HG02678 (cell line): ENCODE data around the gene PPP1R1C.

Experiments
- ATAC-seq: cut with Tn5 transposase; IDR thresholded peaks from one replicate; pipeline ENCODE4 v1.9.1; 2021; ENCODE audit warnings: mild to moderate bottlenecking, moderate library complexity; ENCODE audit not compliant: unreplicated experiment

PPP1R1C gene

GRCh38 chr2:181971032-181971431, 14.6 kb upstream of the PPP1R1C start:
- no peak for ATAC-seq

DNA sequence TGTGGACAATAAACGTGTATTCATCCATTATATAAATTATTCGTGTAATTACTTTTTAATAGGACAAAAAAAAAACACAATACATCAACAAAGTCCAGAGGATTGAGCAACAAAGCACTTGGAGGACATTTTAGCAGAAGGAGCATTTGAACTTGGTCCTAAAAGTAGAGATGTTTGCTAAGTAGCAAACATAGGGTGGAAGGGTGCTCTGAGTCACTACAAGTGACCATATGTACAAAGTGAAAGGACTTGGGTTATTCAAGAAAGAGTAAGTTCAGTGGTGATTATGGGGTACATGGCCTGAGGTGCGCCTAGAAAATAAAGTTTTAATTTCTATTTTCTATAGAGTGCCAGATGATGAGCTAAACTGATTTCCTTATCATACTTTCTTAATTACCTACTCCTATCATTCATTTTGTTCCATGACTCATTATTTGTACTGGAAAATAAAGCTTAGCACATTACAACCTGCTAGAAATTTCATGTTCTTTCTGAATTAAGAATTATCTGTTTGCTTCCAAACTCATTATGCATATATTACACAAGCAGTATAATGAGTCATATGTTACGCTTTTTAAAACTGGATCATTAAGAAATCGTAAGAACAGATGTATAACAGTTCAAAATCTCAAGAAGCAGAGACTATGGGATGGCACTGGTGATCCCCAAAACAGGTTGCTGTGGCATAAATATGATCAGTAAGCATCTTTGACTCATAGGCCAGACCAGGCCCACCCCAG, 13.1 kb upstream of the PPP1R1C start:
- ATAC-seq, result no peak

DNA sequence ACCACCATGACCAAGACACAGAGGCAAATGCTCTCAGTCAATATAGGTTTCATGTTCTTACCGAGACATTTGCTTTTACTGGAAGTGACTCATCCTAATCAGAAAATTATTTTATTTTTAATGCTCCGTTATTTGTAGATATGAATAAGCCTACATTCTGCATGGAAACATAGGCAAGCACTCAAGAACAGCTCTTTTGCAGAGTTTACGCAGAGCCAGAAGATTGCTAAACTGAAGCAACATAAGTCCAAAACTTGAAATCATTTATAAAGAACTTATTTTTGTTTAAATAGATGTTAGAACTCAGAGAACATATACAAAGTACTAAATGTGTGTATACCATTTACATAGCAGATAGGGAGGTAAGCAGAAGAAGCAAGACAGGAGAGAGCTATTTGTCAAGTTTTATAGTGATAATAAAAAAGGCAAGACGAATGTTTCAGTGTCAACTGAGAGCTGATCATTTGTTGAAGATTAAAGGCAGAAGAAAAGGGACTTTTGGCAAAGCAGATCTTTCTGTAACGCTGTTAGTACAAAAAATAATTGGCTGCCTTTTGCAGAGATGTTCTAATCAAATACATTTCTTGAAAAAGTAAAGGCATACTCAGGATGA, 12.4 kb upstream of the PPP1R1C start:
- ATAC-seq, result no peak

DNA sequence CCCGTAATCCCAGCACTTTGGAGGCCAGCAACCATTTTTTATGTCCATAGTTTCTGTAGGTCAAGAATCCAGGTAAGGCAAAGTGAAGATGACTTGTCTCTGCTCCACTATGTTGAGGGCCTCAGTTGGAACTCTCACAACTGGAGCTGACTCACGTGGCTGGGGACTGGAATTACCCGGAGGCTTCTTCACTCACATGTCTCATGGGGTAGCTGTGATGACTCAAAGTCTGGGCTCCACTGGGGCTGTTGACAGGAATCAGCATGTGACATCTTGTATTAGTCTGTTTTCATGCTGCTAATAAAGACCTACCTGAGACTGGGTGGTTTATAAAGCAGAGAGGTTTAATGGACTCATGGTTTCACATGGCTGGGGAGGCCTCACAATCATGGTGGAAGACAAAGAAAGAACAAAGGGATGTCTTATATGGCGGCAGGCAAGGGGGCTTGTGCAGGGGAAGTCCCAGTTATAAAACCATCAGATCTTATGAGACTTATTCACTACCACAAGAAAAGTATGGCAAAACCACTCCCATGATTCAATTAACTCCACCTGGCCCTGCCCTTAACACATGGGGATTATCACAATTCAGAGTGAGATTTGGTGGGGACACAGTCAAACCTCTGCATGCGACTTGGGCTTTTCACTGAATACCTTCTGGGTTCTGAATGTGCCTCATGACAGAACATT, 7.8 kb upstream of the PPP1R1C start:
- no peak for ATAC-seq

GRCh38 chr2:181978351-181979150, 7.1 kb upstream of the PPP1R1C start:
- no peak for ATAC-seq

DNA sequence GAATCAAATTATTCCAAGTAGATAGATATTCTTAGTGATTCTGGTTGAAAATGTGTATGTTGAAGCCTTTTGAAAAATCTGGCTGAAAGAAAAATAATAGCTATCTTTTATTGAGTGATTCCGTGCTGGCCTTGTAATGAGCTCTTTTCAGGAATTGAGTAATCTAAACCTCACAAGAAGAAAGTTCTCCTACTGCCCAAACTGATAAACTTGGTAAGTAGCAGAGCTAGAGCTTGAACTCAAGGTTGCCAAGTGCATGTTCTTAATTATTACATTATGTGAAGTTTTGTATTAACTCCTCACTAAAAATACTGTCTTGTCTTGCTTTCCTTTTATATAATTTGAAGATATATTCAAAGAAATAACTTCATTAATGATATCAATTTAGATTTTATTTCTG, 1.6 kb upstream of the PPP1R1C start:
- ATAC-seq, result no peak

- no peak for ATAC-seq
Observed at GRCh38 chr2:181984814-181985631, 630 bp upstream of the PPP1R1C start.

- no peak for ATAC-seq
Observed at GRCh38 chr2:181988154-181988924, 2.7 kb downstream of the PPP1R1C start.

- no peak for ATAC-seq
Observed at GRCh38 chr2:181989099-181989498, 3.4 kb downstream of the PPP1R1C start.

- peak; percentile 94 for ATAC-seq
Observed at GRCh38 chr2:181991171-181991885, 5.7 kb downstream of the PPP1R1C start.

GRCh38 chr2:181992776-181993175, 7.1 kb downstream of the PPP1R1C start:
- peak; percentile 70 for ATAC-seq

DNA sequence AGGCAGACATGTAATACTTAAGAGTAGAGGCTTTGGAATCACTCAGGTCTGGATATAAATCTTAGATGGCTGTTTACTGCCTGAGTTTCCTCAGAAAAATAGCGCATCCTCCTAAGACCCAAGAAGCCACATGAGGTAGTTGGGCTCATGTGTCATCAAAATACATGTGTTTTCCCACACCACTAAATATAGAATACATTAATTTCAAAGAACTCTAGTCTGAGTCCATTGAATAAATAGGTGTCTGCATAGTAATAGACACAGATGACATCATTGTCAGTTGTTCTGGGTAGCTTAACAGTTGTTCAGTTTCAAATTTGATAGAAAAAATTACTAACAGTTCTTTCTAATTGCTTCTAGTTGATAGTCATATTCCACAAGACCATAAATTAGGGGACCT, 9.6 kb downstream of the PPP1R1C start:
- ATAC-seq, result no peak

DNA sequence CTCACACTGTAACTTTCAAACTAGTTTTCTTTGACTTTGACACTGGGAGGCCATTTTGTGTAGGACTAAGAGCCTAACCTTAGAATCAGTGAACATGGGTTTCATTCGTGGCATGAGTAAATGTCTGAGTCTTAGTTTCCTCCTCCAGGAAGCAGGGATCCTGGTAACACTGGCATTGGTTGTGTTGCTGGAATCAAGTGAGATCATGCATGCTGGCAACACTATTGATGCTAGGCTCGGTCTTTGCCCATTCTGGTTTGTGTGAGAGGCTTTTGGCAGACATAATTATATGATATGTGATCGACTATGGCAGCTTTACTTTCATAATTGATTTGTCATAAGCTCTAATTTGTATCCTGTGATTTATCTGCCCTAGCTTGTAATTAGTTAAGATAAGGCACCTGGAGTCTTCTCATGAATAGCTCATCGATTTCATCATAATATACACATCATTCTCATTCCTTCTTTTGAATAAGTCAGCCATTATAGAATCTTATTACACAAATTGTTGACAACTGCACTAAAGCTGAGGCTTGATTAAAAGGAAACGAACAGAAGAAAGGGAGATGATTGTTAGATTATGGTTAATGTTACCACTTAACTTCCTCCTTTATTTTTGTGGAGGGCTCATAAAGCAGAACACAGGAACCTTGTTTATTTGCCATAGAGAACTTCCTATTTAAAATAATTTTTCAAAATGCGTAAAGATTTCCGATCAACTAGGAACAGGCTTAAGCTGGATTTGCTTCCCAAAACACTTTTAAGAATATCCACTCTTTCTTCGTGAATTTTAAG, 12.6 kb downstream of the PPP1R1C start:
- no peak for ATAC-seq

- ATAC-seq, result no peak
Observed at GRCh38 chr2:181998891-181999654, 13.4 kb downstream of the PPP1R1C start.

DNA sequence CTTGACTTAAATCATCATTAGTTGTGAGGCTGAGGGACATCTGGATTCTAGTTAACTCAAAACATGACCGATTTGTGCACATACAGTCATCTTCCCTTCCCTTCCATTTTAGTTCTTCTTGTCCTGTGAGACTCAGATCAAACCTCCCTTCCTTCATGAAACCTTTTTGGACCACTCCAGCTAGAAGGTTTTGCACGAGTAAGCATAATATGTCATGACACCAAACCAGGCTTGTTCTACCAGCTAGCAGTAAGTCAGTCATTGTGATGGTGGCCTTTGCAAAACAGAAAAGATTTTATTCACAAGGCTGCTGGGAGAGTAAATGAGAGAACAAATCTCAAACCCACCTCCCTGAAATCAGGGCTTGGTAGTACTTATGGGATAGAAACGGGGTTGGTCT, 14.3 kb downstream of the PPP1R1C start:
- no peak for ATAC-seq

DNA sequence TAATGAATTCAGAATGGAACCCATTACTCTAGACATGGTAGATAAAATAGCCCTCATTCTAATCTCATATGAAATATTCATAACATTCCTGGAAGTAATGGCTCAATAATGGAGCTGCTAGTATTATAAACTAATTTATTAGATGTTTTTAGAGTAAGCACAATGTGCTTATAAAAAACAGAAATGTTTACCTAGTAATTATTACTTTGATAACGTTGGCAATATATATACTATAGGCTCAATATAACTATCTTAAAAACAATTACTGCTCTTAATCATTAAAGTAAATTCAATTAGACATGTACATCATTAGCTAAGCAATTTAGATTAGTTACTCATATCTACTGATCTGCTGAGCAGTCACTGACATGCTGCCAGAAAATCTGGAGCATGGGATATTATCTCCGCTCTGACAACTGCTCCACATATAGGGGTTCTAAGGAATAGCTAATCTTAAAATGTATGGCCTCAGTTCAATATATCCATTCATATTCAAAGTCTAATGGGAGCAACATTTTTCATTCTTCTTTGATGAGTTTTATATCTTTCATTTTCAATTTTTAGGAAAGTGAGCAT, 19.4 kb downstream of the PPP1R1C start:
- ATAC-seq, result no peak
